SK-N-MC (cell line): ENCODE measurements around the gene LRIG3.

Experiments used
- EZH2 ChIP-seq: fragments of 200-600 bp; sonication (generic); IDR thresholded peaks from one replicate; pipeline ENCODE4 v1.6.1; 2017; ENCODE audit warnings: antibody characterized with exemption
- FOXP2 ChIP-seq: optimal IDR thresholded peaks from 2 replicates; pipeline ENCODE3; 2011; ENCODE audit warnings: mild to moderate bottlenecking, moderate library complexity; ENCODE audit not compliant: insufficient read depth; ENCODE audit errors: extremely low read length, control extremely low read depth
- POLR2AphosphoS5 ChIP-seq: IDR thresholded peaks from 2 replicates; pipeline ENCODE4 v1.6.1; 2012; ENCODE audit warnings: mild to moderate bottlenecking, low read depth, low read length, borderline replicate concordance

- TF ChIP-seq POLR2AphosphoS5: no peak
- TF ChIP-seq EZH2: no peak
- no peak for TF ChIP-seq FOXP2
Observed at GRCh38 chr12:58841058-58841798, 79.1 kb downstream of the LRIG3 start.
